ENCODE results near the gene DOHH.

DNA sequence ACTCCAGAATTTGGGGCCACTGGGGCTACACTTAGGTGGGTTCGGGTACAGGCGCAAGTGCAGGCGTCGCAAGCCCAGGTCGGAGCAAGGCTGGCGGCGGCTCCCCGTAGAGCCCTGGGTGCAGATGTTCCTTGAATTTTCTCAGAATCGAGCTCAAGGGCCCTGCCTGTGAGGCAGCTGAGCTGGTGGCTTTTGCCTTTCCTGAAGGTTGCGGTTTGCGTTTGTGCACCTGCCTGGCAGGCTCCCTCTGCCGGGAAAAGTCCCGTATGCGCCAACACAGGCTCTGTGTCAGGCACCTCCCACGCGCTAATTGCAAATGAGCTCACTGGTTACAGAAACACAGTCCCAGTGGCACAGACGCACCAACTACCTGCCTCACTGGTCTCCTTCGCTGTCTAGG lies 5.9 kb downstream of the DOHH start:
- TF ChIP-seq, protein P1, sequence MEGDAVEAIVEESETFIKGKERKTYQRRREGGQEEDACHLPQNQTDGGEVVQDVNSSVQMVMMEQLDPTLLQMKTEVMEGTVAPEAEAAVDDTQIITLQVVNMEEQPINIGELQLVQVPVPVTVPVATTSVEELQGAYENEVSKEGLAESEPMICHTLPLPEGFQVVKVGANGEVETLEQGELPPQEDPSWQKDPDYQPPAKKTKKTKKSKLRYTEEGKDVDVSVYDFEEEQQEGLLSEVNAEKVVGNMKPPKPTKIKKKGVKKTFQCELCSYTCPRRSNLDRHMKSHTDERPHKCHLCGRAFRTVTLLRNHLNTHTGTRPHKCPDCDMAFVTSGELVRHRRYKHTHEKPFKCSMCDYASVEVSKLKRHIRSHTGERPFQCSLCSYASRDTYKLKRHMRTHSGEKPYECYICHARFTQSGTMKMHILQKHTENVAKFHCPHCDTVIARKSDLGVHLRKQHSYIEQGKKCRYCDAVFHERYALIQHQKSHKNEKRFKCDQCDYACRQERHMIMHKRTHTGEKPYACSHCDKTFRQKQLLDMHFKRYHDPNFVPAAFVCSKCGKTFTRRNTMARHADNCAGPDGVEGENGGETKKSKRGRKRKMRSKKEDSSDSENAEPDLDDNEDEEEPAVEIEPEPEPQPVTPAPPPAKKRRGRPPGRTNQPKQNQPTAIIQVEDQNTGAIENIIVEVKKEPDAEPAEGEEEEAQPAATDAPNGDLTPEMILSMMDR (IDR thresholded peaks at IDR 0.05), result no peak
- no peak for TF ChIP-seq POLR2AphosphoS5 (IDR thresholded peaks at IDR 0.05; ENCODE audit: low read depth, low read length)
- TF ChIP-seq, protein P2, sequence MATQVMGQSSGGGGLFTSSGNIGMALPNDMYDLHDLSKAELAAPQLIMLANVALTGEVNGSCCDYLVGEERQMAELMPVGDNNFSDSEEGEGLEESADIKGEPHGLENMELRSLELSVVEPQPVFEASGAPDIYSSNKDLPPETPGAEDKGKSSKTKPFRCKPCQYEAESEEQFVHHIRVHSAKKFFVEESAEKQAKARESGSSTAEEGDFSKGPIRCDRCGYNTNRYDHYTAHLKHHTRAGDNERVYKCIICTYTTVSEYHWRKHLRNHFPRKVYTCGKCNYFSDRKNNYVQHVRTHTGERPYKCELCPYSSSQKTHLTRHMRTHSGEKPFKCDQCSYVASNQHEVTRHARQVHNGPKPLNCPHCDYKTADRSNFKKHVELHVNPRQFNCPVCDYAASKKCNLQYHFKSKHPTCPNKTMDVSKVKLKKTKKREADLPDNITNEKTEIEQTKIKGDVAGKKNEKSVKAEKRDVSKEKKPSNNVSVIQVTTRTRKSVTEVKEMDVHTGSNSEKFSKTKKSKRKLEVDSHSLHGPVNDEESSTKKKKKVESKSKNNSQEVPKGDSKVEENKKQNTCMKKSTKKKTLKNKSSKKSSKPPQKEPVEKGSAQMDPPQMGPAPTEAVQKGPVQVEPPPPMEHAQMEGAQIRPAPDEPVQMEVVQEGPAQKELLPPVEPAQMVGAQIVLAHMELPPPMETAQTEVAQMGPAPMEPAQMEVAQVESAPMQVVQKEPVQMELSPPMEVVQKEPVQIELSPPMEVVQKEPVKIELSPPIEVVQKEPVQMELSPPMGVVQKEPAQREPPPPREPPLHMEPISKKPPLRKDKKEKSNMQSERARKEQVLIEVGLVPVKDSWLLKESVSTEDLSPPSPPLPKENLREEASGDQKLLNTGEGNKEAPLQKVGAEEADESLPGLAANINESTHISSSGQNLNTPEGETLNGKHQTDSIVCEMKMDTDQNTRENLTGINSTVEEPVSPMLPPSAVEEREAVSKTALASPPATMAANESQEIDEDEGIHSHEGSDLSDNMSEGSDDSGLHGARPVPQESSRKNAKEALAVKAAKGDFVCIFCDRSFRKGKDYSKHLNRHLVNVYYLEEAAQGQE (IDR thresholded peaks at IDR 0.05; ENCODE audit: insufficient read depth in 1 of 2, low read depth in 2 of 2, low read length in 1 of 2), result no peak
- TF ChIP-seq SIN3A (IDR thresholded peaks at IDR 0.05; ENCODE audit: borderline replicate concordance, insufficient read depth, low read depth, low read length), result no peak
- TF ChIP-seq TCF7L2 (IDR thresholded peaks at IDR 0.05; ENCODE audit: low read depth, low read length), result no peak

Measured in Panc1 (cell line).